NCI-H2227 (cell line): ENCODE results near the gene TMC3.
"Not testable (repeated sequence)": the region's sequence is repeated elsewhere in the genome, so short reads cannot be mapped to it uniquely, and the experiment has no call there.

Experiments used
- DNase-seq: peaks from one replicate; lab custom pipeline; 2025; ENCODE audit not compliant: unreplicated experiment; lab: John Stamatoyannopoulos, UW

TMC3 gene

GRCh38 chr15:81373775-81374395 is at the start of gene TMC3:
TSS of gene TMC3 (minus strand) at chr15:81374213. CDS start at chr15:81374077, 136 bp downstream.
- DNase-seq = no peak

GRCh38 chr15:81421461-81421860 is 47.4 kb upstream of the TMC3 start:
- no peak for DNase-seq

- DNase-seq = peak; percentile 46
Measured at GRCh38 chr15:81419332-81419943, 45.4 kb upstream of the TMC3 start.

GRCh38 chr15:81418891-81419290 is 44.9 kb upstream of the TMC3 start:
- no peak for DNase-seq

GRCh38 chr15:81418444-81418843 is 44.4 kb upstream of the TMC3 start:
- DNase-seq = no peak

- not testable (repeated sequence) for DNase-seq
Measured at GRCh38 chr15:81414274-81414968, 40.4 kb upstream of the TMC3 start.

- DNase-seq = no peak
Measured at GRCh38 chr15:81413851-81414250, 39.8 kb upstream of the TMC3 start.

GRCh38 chr15:81411969-81412633 is 38.1 kb upstream of the TMC3 start:
- no peak for DNase-seq

- no peak for DNase-seq
Measured at GRCh38 chr15:81411051-81411450, 37.0 kb upstream of the TMC3 start.

- DNase-seq = peak; percentile 80
Measured at GRCh38 chr15:81410318-81410753, 36.3 kb upstream of the TMC3 start.

GRCh38 chr15:81407718-81408117 is 33.7 kb upstream of the TMC3 start:
- DNase-seq = peak; percentile 7

- DNase-seq = no peak
Measured at GRCh38 chr15:81407176-81407575, 33.2 kb upstream of the TMC3 start.

GRCh38 chr15:81400640-81401236 is 26.7 kb upstream of the TMC3 start:
- peak; percentile 41 for DNase-seq

- DNase-seq = no peak
Measured at GRCh38 chr15:81398910-81399551, 25.0 kb upstream of the TMC3 start.

- DNase-seq = no peak
Measured at GRCh38 chr15:81398456-81398855, 24.4 kb upstream of the TMC3 start.

- DNase-seq = no peak
Measured at GRCh38 chr15:81394603-81395002, 20.6 kb upstream of the TMC3 start.

- DNase-seq = no peak
Measured at GRCh38 chr15:81391657-81392056, 17.6 kb upstream of the TMC3 start.

GRCh38 chr15:81388436-81388770 is 14.4 kb upstream of the TMC3 start:
- no peak for DNase-seq

- DNase-seq = no peak
Measured at GRCh38 chr15:81387621-81388435, 13.8 kb upstream of the TMC3 start.

GRCh38 chr15:81386947-81387346 is 12.9 kb upstream of the TMC3 start:
- DNase-seq = no peak
